HL-60/S4 treated with phorbol 12-myristate 13-acetate at 8.2 ng/mL for 4 days and 3 days (cell line): ENCODE data around the gene TMEM259.

Experiments used
- in situ Hi-C: fragments of 300-500 bp; cut with MboI; formaldehyde crosslinking; loops from 2 replicates; pipeline ENCODE4 v1.15.0; 2022; ENCODE audit warnings: low sequenced_read_pairs

Gene TMEM259

GRCh38 chr19:970695-971094 lies 50.2 kb downstream of the TMEM259 start:
- in situ Hi-C loops, result no loop called here

GRCh38 chr19:966485-967088 lies 54.3 kb downstream of the TMEM259 start:
- in situ Hi-C loops, result no loop called here

- in situ Hi-C loops, result no loop called here
Measured at GRCh38 chr19:964761-965694, 55.9 kb downstream of the TMEM259 start.

GRCh38 chr19:964116-964520 lies 56.8 kb downstream of the TMEM259 start:
- in situ Hi-C loops, result no loop called here

GRCh38 chr19:963486-963951 lies 57.4 kb downstream of the TMEM259 start:
- in situ Hi-C loops, result no loop called here

- in situ Hi-C loops, result no loop called here
Measured at GRCh38 chr19:962683-963400, 58.1 kb downstream of the TMEM259 start.

GRCh38 chr19:961866-962620 lies 58.9 kb downstream of the TMEM259 start:
- in situ Hi-C loops, result no loop called here

GRCh38 chr19:960601-960938 lies 60.4 kb downstream of the TMEM259 start:
- in situ Hi-C loops, result no loop called here

GRCh38 chr19:960020-960419 lies 60.9 kb downstream of the TMEM259 start:
- in situ Hi-C loops, result no loop called here
